Measurements from ENCODE around the gene TJP2. TPM values are rescaled to one million over a fixed set of nuclear protein-coding genes. Genes with fewer than 3 reads are reported as not detected.
"Not testable (repeated sequence)": the region's sequence is repeated elsewhere in the genome, so short reads cannot be mapped to it uniquely, and the experiment has no call there.

TJP2 gene
- total RNA-seq, 1 experiment from 2014 or later, result 73.7 TPM

- DNase-seq (ENCODE audit: low read depth), result no peak
Measured at GRCh38 chr9:69158471-69158870, 15.6 kb upstream of the TJP2 start.

DNA sequence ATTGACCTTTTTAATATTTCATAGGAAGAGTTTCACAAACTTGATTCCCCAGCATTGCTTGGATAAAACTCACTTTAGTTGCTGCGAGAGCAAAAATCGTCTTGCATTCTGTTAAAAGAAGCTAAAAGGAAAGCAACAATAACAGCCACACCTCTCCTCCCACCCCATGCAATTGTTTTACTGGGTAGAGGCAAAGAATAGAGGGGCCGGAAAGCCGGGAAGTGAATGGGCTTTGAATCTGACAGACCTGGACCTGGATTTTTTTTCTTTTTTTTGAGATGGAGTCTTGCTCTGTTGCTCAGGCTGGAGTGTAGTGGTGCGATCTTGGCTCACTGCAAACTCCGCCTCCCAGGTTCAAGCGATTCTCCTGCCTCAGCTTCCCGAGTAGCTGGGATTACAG is 9.5 kb upstream of the TJP2 start:
- not testable (repeated sequence) for DNase-seq (ENCODE audit: low read depth)

- no peak for DNase-seq (ENCODE audit: low read depth)
Measured at GRCh38 chr9:69165581-69165980, 8.5 kb upstream of the TJP2 start.

DNA sequence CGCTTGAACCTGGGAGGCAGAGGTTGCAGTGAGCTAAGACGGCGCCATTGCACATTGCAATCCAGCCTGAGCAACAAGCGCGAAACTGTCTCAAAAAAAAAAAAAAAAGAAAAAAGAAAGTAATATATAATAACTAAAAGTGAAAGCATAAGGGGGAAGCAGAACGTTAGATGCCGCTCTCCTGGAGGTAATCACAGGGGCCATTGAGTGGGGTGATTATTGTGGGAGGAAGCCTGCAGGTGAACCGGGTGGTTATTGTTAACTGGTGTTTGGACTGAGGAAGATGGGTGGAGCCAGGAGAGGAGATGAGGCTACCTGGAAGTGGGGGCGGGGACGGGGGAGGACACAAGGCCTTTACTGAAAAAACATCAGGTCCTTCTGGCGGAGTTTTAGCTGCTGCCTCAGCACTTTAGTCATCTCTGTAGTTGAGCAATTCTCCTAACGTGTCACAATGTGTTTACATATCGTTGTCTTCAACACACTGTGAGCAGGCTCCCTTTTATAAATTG is 5.3 kb upstream of the TJP2 start:
- peak; percentile 40 for DNase-seq (ENCODE audit: low read depth)

DNA sequence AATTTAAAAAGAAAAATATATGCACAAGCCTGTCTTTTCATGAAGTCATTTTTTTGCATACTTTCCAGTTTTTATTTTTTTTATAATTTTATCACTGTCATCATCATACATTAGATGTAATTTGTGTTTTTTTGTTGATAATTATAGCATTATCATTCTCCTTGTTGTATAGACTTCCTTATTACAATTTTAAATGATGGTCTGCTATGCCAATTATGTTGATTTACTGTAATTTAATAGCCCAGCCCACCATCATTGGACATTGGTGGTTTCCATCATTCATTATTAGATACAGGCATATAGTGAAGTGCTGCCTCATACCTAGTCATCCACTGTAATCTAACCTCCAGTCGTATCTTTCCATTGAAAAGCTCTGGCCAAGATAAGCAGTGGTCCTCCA is 3.8 kb upstream of the TJP2 start:
- DNase-seq (ENCODE audit: low read depth), result no peak

DNA sequence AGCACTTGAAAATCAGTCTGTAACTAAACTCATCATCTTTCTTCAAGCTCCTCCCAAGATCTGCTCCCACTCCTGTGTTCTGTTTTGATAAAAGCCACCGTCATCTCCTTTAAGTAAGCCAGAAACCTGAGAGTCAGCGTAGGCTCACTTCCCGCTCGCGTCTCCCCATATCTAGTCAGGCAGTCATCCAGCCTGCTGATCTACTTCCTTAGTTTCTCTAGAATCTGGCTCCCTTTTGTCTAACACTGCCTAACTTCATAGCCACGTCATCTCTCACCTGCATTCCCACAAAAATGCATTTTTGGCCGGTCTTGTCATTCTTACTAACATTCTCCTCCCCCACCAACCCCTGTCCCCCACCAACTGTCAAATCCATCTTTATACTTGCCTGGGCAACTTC is 3.0 kb upstream of the TJP2 start:
- DNase-seq (ENCODE audit: low read depth), result peak; percentile 87

- DNase-seq (ENCODE audit: low read depth), result no peak
Measured at GRCh38 chr9:69171517-69171916, 2.6 kb upstream of the TJP2 start.

DNA sequence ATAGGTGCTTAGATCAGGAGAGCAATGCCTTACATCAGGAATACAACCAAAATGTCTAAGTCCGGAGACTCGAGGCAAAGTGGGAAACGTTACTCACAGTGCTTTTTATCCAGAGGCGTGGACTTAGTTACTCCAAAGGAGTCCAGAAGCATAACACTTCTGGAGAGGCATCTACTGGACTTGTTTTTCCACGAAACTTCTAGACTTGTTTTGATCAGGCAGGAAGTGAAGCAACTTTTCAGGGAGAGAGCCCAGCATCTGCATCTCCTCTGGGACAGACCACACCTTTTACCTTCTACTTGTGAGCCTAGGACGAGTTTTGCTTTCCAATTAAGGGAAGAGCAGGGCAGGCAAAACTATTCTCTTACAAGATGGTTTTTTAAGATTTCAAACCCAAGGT is 1.2 kb upstream of the TJP2 start:
- DNase-seq (ENCODE audit: low read depth), result peak; percentile 12

DNA sequence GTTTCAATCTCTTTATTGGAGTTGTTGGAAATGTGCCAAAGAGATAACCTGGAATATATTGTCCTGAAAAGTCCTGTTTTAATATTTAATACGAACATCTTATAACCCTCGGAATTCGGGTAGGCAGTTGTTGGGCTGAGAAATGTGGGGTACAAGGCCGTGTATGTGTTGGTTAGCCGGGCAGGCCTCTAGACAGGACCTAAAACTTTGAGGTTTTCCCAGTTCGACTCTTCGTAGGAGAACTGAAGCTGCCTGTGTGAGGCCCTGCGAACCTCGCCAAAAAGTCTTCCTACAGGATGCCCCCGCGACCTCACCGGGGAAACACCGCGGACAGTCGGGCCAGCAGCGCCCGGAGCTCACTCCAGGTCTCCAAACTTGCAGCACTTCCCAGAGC is 583 bp upstream of the TJP2 start:
- DNase-seq (ENCODE audit: low read depth), result peak; percentile 87

- DNase-seq (ENCODE audit: low read depth), result peak; percentile 97
Measured at GRCh38 chr9:69174616-69175463, 763 bp downstream of the TJP2 start.

DNA sequence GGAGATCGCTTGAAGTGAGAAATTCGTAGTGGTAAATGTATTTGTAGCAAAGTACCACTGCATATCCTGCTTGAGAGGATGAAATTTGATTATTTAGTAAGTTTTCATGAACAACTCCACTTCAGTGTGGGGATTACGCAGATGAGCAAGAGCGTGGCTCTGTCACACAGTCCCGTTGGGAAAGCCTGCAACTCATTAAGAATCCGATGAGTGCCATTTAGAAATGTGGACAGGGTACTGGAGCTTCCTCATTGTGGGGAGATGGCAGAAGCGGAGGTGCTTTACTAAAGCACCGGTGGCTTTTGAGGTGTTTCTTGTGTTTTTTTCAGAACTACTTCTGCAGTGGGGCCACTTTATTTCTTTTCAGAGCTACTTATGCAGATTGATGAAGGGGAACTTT is 1.4 kb downstream of the TJP2 start:
- DNase-seq (ENCODE audit: low read depth), result peak; percentile 34

- no peak for DNase-seq (ENCODE audit: low read depth)
Measured at GRCh38 chr9:69176471-69177171, 2.5 kb downstream of the TJP2 start.

DNA sequence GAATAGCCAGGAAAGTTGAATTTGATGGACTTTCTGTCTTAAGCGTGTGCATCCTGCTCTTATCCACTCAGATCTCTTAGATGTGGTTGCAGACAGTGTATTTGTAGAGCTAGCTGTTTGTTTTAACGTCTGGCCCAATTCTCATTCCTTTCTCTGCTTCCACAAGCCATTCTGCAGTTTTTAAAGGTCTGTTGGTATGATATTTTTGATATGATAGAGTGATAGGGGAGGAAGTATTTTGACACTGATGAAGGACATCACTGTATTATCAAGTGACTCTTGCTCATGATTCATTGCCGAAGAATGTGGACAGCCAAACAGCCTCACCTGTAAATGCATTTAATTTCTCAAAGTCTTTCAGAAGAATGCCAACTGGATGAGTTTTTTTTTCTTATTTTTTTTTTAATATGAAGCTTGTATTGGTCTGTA is 4.5 kb downstream of the TJP2 start:
- peak; percentile 80 for DNase-seq (ENCODE audit: low read depth)

DNA sequence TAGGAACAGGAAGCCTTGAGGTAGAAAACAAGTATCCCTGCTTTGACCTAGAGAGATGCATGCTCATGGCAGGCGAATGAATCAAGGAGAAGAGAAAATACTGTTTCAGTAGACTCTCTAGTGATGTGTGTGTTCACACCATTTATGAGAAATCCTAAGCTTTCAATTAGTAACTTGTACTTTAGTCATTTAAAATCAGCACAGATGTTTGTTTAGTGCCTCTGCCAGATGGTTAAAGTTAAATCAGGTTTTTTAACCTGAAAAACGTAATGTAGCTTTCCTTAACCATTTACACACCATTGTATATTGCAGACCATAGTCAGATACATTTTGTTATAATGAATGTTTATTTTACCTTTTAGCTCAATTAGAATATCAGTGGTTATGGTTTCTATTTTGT is 5.0 kb downstream of the TJP2 start:
- no peak for DNase-seq (ENCODE audit: low read depth)

DNA sequence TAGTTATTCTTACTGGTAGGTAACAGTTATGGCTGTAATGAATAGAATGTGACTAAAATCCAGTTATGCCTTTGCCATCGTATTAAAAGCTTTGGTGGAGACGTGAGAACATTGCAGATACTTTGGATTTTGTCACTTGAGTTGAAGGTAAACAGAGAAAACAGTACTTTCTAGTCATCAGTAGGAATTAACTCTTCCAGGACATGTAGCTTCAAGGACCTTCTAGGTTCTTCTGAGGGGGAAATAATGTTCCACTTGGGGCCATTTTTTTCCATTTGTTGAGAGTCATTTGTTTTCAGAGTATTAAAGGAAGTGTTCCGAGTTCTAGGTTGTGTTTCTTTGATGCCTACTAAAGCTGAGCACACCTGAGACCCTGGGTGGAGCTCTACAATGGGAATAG is 6.1 kb downstream of the TJP2 start:
- no peak for DNase-seq (ENCODE audit: low read depth)

- DNase-seq (ENCODE audit: low read depth), result peak; percentile 100
Measured at GRCh38 chr9:69180670-69181069, 6.6 kb downstream of the TJP2 start.

DNA sequence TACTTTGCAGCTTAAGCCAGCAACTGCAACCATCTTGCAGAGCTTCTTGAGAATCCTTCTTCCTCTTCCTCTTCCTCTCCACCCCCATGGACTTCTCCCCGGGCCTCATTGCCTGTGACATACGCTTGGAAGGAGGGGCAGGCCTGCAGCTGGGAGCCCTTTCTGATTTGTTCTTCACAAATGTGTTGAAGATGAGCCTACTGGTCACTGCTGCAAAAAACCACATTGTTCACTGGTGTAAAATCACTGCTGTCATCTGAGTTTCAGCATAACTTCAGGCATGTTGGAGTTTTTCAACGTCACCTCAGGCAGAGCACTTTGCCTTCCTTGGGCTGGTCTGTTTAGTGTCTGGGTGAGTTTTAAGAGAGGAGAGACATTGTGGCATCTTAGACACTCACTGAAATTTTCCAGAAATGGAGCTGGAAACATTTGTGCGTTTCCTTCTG is 7.9 kb downstream of the TJP2 start:
- DNase-seq (ENCODE audit: low read depth), result no peak

- no peak for DNase-seq (ENCODE audit: low read depth)
Measured at GRCh38 chr9:69184266-69184665, 10.2 kb downstream of the TJP2 start.

- peak; percentile 41 for DNase-seq (ENCODE audit: low read depth)
Measured at GRCh38 chr9:69186841-69187611, 12.9 kb downstream of the TJP2 start.

GRCh38 chr9:69188975-69189374 is 14.9 kb downstream of the TJP2 start:
- no peak for DNase-seq (ENCODE audit: low read depth)

GRCh38 chr9:69190086-69190862 is 16.2 kb downstream of the TJP2 start:
- no peak for DNase-seq (ENCODE audit: low read depth)

DNA sequence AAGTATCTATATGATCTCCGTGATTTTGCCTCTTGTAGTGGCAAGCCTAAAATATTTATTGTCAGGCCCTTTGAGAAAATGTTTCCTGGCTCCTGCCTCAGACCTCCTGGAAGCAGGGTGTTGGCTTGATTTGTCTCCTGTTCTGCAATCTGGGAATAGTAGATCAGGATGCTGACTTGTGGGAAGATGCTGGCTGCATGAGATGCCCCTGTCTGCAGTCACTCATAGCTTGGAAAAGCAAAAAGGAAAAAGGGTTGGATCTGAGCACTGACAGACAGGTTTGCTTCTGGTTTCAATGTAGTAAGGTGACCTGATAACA is 16.7 kb downstream of the TJP2 start:
- no peak for DNase-seq (ENCODE audit: low read depth)
